Heart left ventricle (tissue), 16 donors: ENCODE data around the gene DUSP12. TPM values are rescaled to one million over a fixed set of nuclear protein-coding genes. Genes with fewer than 3 reads are reported as not detected.

Experiments
- ATAC-seq, 4 donors: fragments of 200-7000 bp; cut with Tn5 transposase; one replicate each; pipeline ENCODE4 v1.9.1; 2020 to 2022; ENCODE audit warnings: moderate library complexity in 4 of 4, mild to moderate bottlenecking in 3 of 4, moderate number of reproducible peaks in 1 of 4
- DNase-seq, 5 donors: peaks; one replicate each; pipeline ENCODE4 v3.0.0-alpha.2; 2020
- H3K27ac ChIP-seq, 12 donors: fragments of 200-600 bp; sonication (generic) in 4 of 12; one replicate each; pipeline versions ENCODE4 v1.5.0 to v1.8.0; 2016 to 2022; ENCODE audit warnings: mild to moderate bottlenecking in 2 of 12
- H3K27me3 ChIP-seq, 9 donors: fragments of 200-600 bp; sonication (generic) in 2 of 9; one replicate each; pipeline versions ENCODE4 v1.5.1 to v1.8.0; 2016 to 2022; ENCODE audit warnings: mild to moderate bottlenecking in 3 of 9
- H3K36me3 ChIP-seq, 9 donors: fragments of 200-600 bp; sonication (generic) in 2 of 9; one replicate each; pipeline versions ENCODE4 v1.5.0 to v1.8.0; 2018 to 2022; ENCODE audit warnings: mild to moderate bottlenecking in 2 of 9
- H3K4me1 ChIP-seq, 12 donors: fragments of 200-600 bp; sonication (generic) in 4 of 12; one replicate each; pipeline versions ENCODE4 v1.5.0 to v1.8.0; 2016 to 2022; ENCODE audit warnings: mild to moderate bottlenecking in 3 of 12
- H3K4me3 ChIP-seq, 12 donors: fragments of 200-600 bp; sonication (generic) in 4 of 12; one replicate each; pipeline versions ENCODE4 v1.5.0 to v1.8.0; 2017 to 2022; ENCODE audit warnings: mild to moderate bottlenecking in 9 of 12, moderate library complexity in 4 of 12
- H3K9me3 ChIP-seq, 12 donors: fragments of 200-600 bp; sonication (generic) in 4 of 12; one replicate each; pipeline versions ENCODE4 v1.5.0 to v1.8.0; 2016 to 2022; ENCODE audit warnings: mild to moderate bottlenecking in 1 of 12
- CTCF ChIP-seq, 12 donors: fragments of 200-600 bp; sonication (generic) in 4 of 12; IDR thresholded peaks; one replicate each; pipeline versions ENCODE4 v1.5.0 to v1.8.0; 2018 to 2022; ENCODE audit warnings: antibody characterized with exemption in 12 of 12, mild to moderate bottlenecking in 5 of 12
- POLR2A ChIP-seq, 2 donors: fragments of 450-650 bp; IDR thresholded peaks; one replicate each; pipeline ENCODE4 v1.6.1; 2017; ENCODE audit warnings: antibody characterized with exemption in 2 of 2, mild to moderate bottlenecking in 2 of 2, moderate library complexity in 2 of 2
- WGBS, 4 donors: extraction: QIAGEN DNeasy Blood & Tissue Kit in 2 of 4; methylation state at CpG; one replicate each; pipeline versions ENCODE4 v1.1.5 to v1.1.7; 2013 to 2018; 5-methylcytosine and 5-hydroxymethylcytosine counted together
- intact Hi-C, 10 donors: fragments of 100-400 bp; cut with DNase I; formaldehyde crosslinking; loops; one replicate each; pipeline versions ENCODE4 v1.11.1 to v1.14.2; 2022
- polyA plus RNA-seq, 2 donors: library from polyadenylated mRNA; stranded (reverse); fragments of 200-250 nt; gene quantifications; one replicate each; pipeline ENCODE4 v1.2.3, GENCODE V29; 2013
- total RNA-seq, 9 donors: library from RNA; depleted of rRNA in 2 of 9; stranded (reverse); fragments of >200 nt in 2 of 9; fragmentation: NEBNext Ultra II Directional in 3 of 9; extraction: Animal tissue kit (Norgen Biotek cat#: 25700) in 3 of 9; gene quantifications; one replicate each; pipeline versions ENCODE4 v1.1.0 to v1.2.4, GENCODE V29; 2016 to 2023
- donor health status: ischemic (EF 13 %, LVEDD 7.1; RV severe dilation, severe dysfunction).
- donor health status: healthy with polysubstance abuse.
- donor health status: DM: no; HTN: yes; CAD: no.
- donor health status: DM: no; HTN: no; CAD: no.
- donor health status: ischemic (EF 25% LVEDD 6.9; RV normal size, moderate dysfunction).
- donor health status: ischemic (EF 25% LVEDD 5.7; RV mildly dilated, moderate dysfunction).
- donor health status: healthy.
- donor health status: DM: yes; HTN: yes; CAD: no.
- donor health status: ischemic (EF 35%, LVEDD 5.7; RV mildly dilated, moderate dysfunction).
- donor health status: nonischemic (EF 11% LVEDD 7.7; RV severe dilation, severe dysfunction).
- donor health status: DM: yes; HTN: yes; CAD: no.
- donor health status: PGD.
- donor health status: ischemic (EF 29% LVEDD 5.4; RV normal size, mild dysfunction).
- donor health status: nonischemic (EF 23%, LVEDD 6.1; RV moderate dilation, normal function).

DUSP12 gene
- total and polyA plus RNA-seq, 11 donors: 5.2 to 18.1 (median 7.1) TPM

GRCh38 chr1:161710560-161710959 is 39.0 kb upstream of the DUSP12 start:
- ATAC-seq: no peak
- Histone ChIP-seq H3K4me1 (peaks cover 0 to 16% (median 3%) of the 10 kb centered on the region in 12 donors), H3K27ac (no peak overlapping the region), H3K36me3 (no peaks in the 10 kb centered on the region), H3K9me3 (no peaks in the 10 kb centered on the region), H3K27me3 (peaks cover 0 to 34% (median 0%) of the 10 kb centered on the region in 9 donors), H3K4me3 (no peak overlapping the region)
- intact Hi-C loops: no loop called here
- no peak for TF ChIP-seq POLR2A (IDR thresholded peaks at IDR 0.05)
- TF ChIP-seq CTCF (IDR thresholded peaks at IDR 0.05): no peak
- no peak for DNase-seq
- 80 to 89% (median 85%) methylated on average over 3 to 4 of the region's 4 CpGs for WGBS, 4 donors

GRCh38 chr1:161718559-161719324 is 30.8 kb upstream of the DUSP12 start:
- ATAC-seq (no peak), DNase-seq (no peak)
- no peak overlapping the region for H3K4me3 ChIP-seq
- H3K36me3 ChIP-seq: no peaks in the 10 kb centered on the region
- no peak overlapping the region for H3K27ac ChIP-seq
- intact Hi-C loops: no loop called here
- WGBS, 4 donors: 74 to 81% (median 78%) methylated on average over 8 of the region's 8 CpGs
- H3K9me3 ChIP-seq: no peaks in the 10 kb centered on the region
- H3K4me1 ChIP-seq: peaks cover 0 to 34% (median 0%) of the 10 kb centered on the region in 12 donors
- H3K27me3 ChIP-seq: peaks cover 0 to 31% (median 0%) of the 10 kb centered on the region in 9 donors
- TF ChIP-seq CTCF (IDR thresholded peaks at IDR 0.05): no peak
- TF ChIP-seq POLR2A (IDR thresholded peaks at IDR 0.05): no peak

GRCh38 chr1:161719325-161719611 is 30.3 kb upstream of the DUSP12 start:
- intact Hi-C loops: no loop called here
- peaks cover 0 to 34% (median 0%) of the 10 kb centered on the region in 12 donors for H3K4me1 ChIP-seq
- H3K27me3 ChIP-seq: peaks cover 0 to 31% (median 0%) of the 10 kb centered on the region in 9 donors
- H3K4me3 ChIP-seq: no peak overlapping the region
- H3K36me3 ChIP-seq: no peaks in the 10 kb centered on the region
- ATAC-seq (no peak), DNase-seq (no peak)
- TF ChIP-seq POLR2A (IDR thresholded peaks at IDR 0.05) (no peak), CTCF (IDR thresholded peaks at IDR 0.05) (no peak)
- H3K9me3 ChIP-seq: no peaks in the 10 kb centered on the region
- 87 to 98% (median 93%) methylated on average over 1 of the region's 1 CpG for WGBS, 4 donors
- H3K27ac ChIP-seq: no peak overlapping the region

- no peaks in the 10 kb centered on the region for H3K36me3 ChIP-seq
- H3K27me3 ChIP-seq: peaks cover 0 to 29% (median 0%) of the 10 kb centered on the region in 9 donors
- WGBS, 4 donors: 45 to 67% (median 50%) methylated on average over 1 of the region's 1 CpG
- TF ChIP-seq CTCF (IDR thresholded peaks at IDR 0.05): no peak
- TF ChIP-seq POLR2A (IDR thresholded peaks at IDR 0.05): no peak
- intact Hi-C loops: loop anchor here in 1 of 10 donors (10.0 kb wide), 1 partner anchor 146 kb away; no protein-coding TSS in a partner anchor
- peaks cover 0 to 35% (median 0%) of the 10 kb centered on the region in 12 donors for H3K4me1 ChIP-seq
- no peak for ATAC-seq
- no peaks in the 10 kb centered on the region for H3K9me3 ChIP-seq
- no peak overlapping the region for H3K4me3 ChIP-seq
- H3K27ac ChIP-seq: no peak overlapping the region
- DNase-seq: no peak
These were observed 29.2 kb upstream of the DUSP12 start for GRCh38 chr1:161720422-161720821.
